Hindlimb muscle (tissue), 1 donor: ENCODE results near the gene SLC1A4. TPM values are rescaled to one million over a fixed set of nuclear protein-coding genes. Genes with fewer than 3 reads are reported as not detected.

Experiments used
- DNase-seq: peaks from one replicate; pipeline ENCODE4 v3.0.0-alpha.2; 2013
- polyA plus RNA-seq: library from polyadenylated mRNA; unstranded; fragments of 120-200 nt; gene quantifications from one replicate; pipeline ENCODE4 v1.2.1, GENCODE V29; 2013; ENCODE audit not compliant: insufficient read length

Gene SLC1A4
- polyA plus RNA-seq, 1 donor = 10.4 TPM

DNA sequence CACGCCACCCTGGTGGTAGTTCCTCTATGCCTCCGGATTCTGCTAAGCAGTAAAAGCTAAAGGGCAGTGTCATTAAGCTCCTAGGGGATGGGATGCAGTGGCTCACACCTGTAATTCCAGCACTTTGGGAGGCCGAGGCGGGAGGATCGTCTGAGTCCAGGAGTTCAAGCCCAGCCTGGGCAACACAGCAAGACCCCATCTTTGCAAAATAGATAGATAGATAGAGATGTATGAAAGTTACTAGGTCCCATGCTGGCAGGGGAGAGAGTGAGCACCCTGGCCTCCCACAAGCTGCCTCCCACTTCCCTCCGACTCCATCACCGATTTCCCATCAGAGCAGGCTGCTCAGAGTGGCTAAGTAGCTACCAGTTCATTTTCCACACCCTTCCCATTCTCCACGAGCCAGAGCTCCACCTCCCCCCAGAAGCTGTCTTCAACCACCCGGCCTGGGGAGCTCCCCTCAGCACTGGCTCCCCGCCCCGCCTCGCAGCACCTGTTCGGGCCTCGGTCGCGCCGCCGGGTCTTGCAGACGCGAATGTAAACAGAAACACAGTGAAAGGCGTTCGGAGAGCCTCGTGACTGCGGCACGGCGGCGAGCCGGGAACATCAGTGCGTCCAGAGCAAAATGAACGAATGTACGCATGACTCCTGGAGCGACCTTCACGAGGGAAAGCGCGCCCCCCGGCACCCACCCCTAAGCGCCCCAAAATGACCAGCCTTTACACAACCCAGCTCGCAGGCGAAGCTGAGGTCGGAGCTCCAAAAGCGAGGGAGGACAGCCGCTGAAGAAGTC is 66.4 kb downstream of the SLC1A4 start:
- peak; percentile 44 for DNase-seq

DNA sequence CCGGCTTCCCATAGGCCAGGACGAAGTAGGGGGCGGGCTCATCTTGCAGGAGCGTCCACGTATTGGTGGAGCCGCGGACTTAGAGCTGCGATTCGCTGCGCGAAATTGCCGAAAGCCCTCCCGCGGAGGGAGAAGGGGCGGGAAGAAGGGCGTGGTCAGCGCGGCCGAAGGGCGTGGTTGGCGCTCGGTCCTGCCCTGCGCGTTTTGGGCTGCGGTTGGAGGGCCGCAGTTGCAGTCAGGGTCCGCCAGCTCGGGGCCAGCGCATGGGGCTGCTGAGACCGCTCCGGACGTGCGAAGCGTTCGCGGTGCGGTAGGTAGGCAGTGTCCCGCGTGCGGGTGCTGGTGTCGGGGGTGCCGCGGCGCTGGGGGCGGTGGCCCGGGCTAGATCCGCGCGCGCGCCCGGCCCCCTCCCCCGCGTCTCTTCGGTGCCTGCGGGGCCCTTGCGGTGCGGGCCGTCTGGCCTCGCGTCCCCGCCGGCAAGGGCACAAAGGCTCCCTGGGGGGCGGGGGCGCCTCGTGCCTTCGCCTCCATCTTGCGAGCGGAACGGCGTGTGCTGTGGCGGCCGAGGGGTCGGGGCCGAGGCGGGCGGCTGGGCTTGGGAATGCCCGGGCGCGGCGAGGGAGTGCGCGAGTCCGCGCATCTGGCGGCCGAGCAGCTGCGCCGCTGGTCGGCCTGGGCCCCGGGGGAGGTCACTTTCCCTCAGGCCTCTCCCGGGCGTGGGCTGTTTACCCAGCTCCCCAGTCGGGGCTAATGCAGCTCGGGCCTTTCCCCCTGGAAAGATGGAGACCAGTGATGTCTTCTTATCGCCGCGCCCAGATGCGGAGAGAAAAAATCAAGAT is 67.2 kb downstream of the SLC1A4 start, which contains the start of gene CEP68:
TSS of gene CEP68 (plus strand) at position 202 of the 839 bp plus-strand sequence. CDS start 13,029 bp downstream, outside the sequence.
- DNase-seq = peak; percentile 98

DNA sequence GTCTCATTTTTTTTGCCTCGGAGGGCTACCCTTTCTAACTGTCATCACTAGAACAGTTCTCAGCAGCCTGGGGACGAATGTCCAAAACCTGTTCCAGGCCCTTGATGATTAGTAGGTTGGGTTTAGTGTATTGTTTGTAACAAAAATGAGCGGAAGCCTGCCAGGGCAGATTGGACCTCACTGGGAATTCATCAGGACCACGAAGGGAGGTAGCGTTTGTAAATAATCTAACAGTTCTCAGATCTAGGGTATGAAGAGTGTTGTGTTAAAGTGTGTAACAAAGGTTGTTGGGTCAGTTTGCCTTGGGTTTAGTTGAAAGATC is 67.8 kb downstream of the SLC1A4 start:
- DNase-seq = no peak

DNA sequence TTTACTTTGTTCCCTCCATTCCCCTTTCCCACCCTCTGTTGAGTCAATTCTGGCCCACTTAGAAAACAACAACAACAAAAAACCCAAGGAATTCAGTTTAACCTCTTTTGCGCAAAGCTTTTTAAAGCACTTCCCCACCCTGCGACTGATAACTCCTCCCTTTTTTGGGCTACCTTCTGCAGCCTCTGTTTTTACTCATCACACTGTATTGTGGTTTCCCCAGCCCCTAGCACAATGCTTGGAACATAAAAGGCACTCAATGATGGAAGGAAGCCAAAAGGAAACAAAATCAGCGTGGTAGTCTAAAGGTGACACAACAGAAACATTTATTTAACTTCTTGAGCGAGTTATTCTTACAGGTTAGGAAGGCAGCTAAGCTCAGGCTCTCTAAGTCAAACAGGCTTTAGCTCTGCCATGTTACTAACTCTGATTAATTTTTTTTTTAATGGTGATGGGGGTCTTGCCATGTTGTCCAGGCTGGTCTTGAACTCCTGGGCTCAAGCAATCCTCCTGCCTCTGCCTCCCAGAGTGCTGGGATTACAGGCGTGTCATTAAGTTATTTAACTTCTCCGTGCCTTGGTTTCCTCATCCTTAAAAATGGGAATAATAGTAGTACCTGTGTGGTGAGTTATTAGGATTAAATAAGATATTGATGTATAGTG is 68.3 kb downstream of the SLC1A4 start:
- DNase-seq = no peak

DNA sequence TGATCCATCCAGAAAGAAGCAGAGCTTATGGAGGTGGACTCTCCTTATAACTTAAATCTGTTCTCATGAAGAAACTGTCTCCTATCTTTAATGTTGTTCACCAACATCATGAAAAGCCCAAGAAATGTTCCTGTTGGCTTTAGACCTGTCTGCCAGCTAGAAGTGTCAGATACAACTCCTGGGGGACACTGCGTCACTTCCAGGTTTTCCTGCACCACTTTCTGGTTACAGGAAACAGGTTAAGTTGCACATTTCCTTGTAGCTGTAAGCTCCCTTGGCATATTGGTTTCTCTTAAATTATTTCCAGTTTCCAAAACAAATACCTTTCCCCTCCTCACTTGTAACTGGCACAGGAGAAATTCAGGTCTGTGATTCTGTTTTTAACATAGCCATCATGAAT is 69.9 kb downstream of the SLC1A4 start:
- no peak for DNase-seq

DNA sequence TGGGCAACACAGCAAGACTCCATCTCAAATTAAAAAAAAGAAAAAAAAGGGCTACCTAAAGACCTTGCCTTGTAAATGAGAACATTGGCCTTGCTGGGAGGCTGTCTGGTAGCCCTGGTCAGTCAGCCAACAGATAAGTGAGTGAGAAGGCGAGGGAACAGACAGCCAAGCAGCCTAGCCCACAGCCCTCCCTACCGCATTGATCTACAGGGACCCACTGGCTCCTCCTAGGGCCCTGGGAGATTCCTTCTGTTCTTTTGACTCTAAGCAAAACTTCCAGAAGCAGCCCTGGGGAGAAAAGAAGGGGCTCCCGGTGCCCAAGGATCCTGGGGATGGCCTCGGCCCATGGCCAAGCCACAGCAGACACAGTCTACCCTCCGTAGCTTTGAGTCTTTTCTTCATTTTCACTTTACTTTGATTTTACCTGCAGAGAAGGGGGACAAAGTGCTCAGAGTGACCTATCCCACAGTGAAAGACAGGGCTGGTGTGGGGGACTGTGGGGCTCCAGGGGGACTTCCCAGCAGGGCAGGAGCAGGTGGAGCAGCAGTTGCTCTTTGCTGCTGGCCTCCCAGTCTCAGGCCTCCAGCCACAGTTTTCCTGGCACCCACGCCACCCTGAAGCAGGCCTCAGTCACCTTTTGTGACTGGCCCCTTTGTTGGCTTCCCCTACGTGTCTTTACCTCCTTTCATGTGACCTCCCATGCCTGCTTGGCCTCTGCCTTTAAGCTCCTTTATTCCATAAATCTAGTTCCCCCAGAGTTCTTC is 72.1 kb downstream of the SLC1A4 start:
- DNase-seq = no peak

DNA sequence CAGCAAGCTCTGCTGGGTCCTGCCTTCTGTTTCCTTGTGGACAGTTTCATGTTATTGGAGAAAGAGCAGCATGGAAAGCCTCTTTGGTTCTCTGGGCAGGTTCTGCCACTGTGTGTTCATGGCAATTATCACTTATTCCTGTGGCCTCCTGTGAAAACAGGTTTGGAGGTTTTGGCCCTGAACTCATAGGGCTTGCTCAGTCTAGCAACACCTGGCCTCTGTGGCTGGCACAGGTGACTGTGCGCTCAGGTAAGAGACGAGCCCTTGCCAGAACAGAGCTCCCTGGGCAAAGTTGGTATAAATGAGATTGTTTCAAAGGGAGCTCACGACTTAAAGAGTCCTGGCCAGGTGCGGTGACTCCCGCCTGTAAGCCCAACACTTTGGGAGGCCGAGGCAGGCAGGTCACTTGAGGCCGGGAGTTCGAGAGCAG is 72.7 kb downstream of the SLC1A4 start:
- DNase-seq = no peak

DNA sequence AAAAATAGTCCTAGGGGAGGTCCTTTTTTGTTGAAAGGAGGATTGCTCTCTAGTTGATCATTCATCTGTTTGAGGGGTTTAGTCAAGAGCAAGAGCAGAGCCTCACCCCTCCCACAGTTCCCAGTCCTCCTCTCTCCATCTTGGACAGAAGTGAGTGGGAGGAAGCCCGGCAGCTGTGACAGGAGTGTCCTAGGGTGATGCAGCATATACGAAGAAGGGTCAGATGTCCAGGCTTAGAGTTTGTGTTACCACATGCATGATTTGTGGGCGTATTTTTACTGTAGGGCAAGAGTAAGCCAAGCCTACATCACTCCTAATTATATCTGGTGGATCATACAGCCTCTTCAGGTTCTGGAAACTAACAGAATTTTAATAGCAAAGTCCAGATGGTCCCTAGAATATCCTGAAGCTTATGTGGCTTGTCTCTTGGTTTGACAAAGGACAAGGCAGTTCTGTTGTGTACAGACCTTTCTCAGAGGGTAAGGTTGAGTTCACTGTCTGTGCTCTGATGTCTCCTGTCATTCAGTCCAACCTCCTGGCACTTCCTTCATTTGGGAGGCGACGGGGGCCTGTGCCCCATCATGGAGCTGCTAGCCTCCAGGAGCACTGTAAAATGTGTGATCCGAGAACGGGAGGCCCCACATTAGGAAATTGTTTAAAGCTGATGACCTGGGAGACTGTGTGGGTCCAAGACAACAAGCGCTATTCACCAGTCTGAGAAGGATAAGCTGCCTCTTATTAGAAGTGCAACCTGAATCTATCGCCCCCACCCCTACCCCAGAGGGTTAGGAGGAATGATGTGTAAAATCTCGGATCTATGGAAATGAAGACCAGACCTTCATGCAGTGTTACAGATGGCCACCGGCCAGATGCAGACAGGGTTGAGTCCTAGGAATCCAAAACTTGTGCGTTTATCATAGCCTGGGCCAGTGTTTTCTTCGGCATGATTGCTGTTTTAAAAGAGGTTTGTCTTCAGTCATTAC is 73.9 kb downstream of the SLC1A4 start:
- no peak for DNase-seq

DNA sequence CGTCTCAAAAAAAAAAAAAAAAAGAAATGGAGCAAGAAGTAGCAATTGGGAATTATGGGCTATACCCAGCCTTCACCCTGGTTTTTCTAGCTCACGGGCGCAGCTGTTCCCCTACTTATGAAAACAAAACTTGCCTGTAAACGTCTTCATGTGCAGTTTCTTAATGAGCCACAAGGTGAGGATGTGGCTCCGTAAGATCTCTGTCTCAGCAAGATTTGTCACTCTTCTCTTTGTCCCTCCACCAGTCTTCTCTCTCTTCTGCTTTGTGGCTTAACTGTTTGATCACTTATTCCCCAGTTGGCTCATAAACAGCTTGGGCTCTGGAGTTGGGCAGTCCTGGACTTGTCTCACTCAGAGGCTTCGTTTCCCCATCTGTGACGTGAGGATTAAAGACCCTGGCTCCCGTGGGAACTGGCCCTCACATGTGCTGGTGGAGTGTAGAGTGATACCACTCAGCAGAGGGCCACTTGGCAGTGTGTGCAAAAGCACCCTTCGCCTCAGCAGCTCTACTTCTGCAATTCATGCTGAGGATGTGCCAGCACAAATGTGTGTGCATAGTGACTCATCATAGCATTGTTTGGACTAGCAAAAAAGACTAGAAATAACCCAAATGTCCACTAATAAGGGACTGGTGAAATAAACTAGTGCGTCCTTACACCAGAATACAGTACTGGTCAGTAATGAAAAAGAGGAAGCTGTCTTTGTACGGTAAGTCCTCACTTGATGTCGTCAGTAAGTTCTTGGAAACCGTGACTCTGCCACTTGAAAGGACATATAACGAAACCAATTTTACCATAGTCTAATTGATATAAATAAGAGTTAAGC is 75.7 kb downstream of the SLC1A4 start:
- DNase-seq = peak; percentile 62

DNA sequence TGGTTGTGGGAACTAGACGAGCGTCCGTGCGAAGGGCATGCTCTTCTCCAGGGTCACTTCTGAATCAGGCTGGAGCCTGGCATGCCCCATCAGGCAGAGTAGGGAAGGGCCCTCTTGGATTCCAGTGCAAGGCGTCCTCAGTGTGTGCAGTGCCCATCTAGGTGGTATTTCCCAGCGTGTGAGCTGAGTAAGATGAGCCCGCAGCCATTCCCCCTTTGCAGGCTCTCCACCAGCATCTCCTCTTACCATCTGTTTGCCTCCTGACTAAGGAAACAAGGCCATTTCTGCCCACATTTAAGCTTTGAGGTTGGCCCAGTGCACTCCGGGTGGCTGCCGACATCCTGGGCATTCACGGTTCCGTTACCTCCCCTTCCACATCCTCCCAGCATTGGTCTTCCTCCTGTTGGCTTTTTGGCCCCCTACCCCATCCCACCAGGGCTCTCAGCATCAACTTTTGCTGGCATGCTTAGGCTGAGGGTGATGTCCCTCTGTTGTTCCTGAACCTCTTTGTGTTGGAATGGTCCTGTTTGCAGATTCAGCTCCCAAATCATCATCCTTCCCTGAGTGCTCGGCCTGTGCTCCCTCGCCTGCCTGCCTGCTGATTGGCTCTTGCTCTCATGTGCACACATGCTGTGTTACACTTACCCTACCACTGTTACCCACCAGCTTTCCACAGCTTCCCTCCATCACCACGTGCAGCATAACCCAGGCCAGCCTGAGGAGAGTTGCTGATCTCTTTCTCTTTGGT is 78.8 kb downstream of the SLC1A4 start:
- DNase-seq = no peak

DNA sequence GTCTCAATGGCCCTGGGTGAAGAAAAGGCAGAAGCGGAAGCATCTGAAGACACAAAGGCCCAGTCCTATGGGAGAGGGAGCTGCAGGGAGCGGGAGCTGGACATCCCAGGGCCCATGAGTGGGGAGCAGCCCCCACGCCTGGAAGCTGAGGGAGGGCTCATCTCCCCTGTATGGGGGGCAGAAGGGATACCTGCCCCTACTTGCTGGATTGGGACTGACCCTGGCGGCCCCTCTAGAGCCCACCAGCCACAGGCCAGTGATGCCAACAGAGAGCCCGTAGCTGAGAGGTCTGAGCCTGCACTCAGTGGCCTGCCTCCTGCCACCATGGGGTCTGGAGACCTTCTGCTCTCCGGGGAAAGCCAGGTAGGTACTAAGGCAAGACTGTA is 80.2 kb downstream of the SLC1A4 start:
- no peak for DNase-seq

DNA sequence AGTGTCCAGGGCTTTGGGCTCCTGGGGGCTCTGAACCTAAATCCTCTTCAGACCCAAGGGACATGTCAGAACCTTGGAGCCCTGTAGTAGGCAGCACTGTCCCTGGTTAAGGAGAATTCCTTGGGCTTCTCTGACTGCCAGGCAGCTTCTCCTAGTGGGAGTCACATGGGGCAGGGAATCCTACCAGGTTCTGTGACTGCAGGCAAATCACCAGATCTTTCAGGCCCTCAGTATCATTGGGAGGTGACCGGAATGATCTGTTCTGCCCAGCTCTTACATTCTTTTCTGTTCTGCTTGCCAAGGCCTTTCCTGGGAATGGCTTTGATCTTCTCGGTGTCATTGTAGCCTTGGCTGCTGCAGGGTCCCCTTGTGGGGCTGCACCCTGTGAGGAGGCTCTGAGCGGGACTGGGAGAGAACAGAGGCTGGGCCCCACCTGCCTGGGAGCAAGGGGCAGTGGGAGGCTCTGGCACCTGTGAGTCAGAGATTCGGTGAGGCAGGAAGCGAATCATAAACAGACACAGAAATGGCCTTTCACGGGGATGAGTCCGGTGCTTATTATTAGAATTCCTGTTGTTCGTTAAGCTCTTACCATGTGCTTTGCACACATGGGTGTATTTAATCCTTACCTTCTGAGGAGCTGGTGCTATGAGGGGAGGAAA is 81.1 kb downstream of the SLC1A4 start:
- no peak for DNase-seq

DNA sequence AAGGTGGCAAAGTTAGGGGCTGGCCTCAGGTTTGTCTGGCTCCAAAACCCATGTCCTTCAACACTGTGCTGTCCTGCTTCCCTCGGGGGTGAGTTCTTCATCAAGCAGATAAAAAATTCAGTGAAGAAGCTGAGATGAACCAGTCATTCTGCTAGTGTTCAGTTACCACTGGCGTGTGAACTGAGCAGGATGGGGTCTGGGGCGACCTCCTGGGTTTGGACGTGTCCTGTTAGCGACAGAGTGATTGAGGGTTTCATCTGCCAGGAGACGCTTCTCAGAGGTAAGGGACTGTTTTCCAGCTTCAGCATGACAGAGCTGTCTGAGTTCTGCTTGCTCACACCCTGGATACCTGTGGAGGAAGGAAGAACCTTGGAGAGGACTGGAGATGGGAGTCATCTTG is 81.7 kb downstream of the SLC1A4 start:
- DNase-seq = no peak

DNA sequence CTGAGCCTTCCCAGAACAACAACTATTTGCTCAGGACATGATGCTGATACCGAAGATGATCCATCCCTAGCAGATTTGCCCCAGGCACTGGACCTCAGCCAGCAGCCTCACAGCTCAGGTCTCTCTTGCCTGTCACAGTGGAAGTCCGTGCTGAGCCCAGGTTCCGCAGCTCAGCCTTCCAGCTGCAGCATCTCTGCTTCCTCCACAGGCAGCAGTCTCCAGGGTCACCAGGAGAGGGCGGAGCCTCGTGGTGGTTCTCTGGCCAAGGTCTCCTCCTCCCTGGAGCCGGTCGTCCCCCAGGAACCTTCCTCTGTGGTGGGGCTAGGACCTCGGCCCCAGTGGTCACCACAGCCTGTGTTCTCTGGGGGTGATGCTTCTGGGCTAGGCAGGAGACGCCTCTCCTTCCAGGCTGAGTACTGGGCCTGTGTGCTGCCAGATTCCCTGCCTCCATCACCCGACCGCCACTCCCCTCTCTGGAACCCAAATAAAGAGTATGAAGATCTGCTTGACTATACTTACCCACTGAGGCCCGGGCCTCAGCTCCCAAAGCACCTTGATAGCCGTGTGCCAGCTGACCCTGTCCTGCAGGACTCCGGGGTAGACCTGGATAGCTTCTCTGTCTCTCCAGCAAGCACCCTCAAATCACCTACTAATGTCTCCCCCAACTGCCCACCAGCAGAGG is 82.4 kb downstream of the SLC1A4 start:
- no peak for DNase-seq

DNA sequence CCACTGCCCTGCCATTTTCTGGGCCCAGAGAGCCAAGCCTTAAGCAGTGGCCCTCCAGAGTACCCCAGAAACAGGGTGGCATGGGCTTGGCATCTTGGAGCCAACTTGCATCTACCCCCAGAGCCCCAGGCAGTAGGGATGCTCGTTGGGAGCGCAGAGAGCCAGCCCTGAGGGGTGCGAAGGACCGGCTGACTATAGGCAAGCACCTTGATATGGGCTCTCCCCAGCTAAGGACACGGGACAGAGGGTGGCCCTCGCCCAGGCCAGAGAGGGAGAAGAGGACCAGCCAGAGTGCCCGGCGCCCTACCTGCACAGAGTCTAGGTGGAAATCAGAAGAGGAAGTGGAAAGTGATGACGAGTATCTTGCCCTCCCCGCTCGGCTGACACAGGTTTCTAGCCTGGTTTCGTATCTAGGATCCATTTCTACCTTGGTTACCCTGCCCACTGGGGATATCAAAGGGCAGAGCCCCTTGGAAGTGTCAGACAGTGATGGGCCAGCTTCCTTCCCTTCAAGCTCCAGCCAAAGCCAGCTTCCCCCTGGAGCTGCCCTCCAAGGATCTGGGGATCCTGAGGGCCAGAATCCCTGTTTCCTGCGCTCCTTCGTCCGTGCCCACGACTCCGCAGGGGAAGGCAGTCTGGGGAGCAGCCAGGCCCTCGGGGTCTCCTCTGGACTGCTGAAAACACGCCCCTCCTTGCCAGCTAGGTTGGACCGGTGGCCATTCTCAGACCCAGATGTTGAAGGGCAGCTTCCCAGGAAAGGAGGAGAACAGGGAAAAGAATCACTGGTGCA is 83.2 kb downstream of the SLC1A4 start:
- no peak for DNase-seq
